GM10266 (cell line): ENCODE results near the gene ELL.
A peak's percentile ranks its signal among the peaks of the same experiment; 100 is the strongest.

Experiments
- DNase-seq: peaks from one replicate; pipeline ENCODE4 v3.0.0; 2012; ENCODE audit errors: extremely low spot score
- CTCF ChIP-seq: IDR thresholded peaks from 2 replicates; pipeline ENCODE4 v1.5.1; 2012; ENCODE audit warnings: mild to moderate bottlenecking, low read depth; ENCODE audit not compliant: control insufficient read depth, insufficient read depth; ENCODE audit errors: missing control alignments

ELL gene

GRCh38 chr19:18435842-18436670 lies 85.8 kb downstream of the ELL start:
- no peak for TF ChIP-seq CTCF
- no peak for DNase-seq

GRCh38 chr19:18435178-18435841 lies 86.6 kb downstream of the ELL start:
- DNase-seq, result no peak
- no peak for TF ChIP-seq CTCF

- TF ChIP-seq CTCF, result no peak
Observed at GRCh38 chr19:18434411-18435175, 87.3 kb downstream of the ELL start.

GRCh38 chr19:18433735-18434398 lies 88.0 kb downstream of the ELL start:
- no peak for DNase-seq
- no peak for TF ChIP-seq CTCF

More at GRCh38 chr19:18434411-18435175, 87.3 kb downstream of the ELL start:
- DNase-seq, result no peak

GRCh38 chr19:18433015-18433691 lies 88.7 kb downstream of the ELL start:
- DNase-seq, result peak; percentile 78
- no peak for TF ChIP-seq CTCF

GRCh38 chr19:18432275-18433014 lies 89.4 kb downstream of the ELL start:
- no peak for TF ChIP-seq CTCF
- no peak for DNase-seq
